ENCODE measurements around the gene PI4KB. TPM values are rescaled to one million over a fixed set of nuclear protein-coding genes. Genes with fewer than 3 reads are reported as not detected.

The PI4KB gene
- total and polyA plus RNA-seq, 2 of the 13 experiments (the other 11 are each of a cell fraction or from before 2014, with no cell fraction given), result 19.5 to 29.3 TPM

- peak; percentile 78 for TF ChIP-seq RBFOX2 (IDR thresholded peaks at IDR 0.05; ENCODE audit: low read depth, low read length)
- TF ChIP-seq GATAD1 (CRISPR knock-in tag; IDR thresholded peaks at IDR 0.05), result peak; percentile 94
- TF ChIP-seq ZFP82 (CRISPR knock-in tag; IDR thresholded peaks at IDR 0.05; ENCODE audit: borderline replicate concordance), result peak; percentile 61; the same call in 1 of the 2 replicates
- no peak for TF ChIP-seq ONECUT2 (CRISPR knock-in tag; IDR thresholded peaks at IDR 0.05)
- TF ChIP-seq, protein P1, sequence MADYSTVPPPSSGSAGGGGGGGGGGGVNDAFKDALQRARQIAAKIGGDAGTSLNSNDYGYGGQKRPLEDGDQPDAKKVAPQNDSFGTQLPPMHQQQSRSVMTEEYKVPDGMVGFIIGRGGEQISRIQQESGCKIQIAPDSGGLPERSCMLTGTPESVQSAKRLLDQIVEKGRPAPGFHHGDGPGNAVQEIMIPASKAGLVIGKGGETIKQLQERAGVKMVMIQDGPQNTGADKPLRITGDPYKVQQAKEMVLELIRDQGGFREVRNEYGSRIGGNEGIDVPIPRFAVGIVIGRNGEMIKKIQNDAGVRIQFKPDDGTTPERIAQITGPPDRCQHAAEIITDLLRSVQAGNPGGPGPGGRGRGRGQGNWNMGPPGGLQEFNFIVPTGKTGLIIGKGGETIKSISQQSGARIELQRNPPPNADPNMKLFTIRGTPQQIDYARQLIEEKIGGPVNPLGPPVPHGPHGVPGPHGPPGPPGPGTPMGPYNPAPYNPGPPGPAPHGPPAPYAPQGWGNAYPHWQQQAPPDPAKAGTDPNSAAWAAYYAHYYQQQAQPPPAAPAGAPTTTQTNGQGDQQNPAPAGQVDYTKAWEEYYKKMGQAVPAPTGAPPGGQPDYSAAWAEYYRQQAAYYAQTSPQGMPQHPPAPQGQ (CRISPR knock-in tag; IDR thresholded peaks at IDR 0.05; ENCODE audit: borderline replicate concordance), result 0 out of 2 replicates have a peak, but pooled peaks have one; percentile 33
- TF ChIP-seq, protein P2, sequence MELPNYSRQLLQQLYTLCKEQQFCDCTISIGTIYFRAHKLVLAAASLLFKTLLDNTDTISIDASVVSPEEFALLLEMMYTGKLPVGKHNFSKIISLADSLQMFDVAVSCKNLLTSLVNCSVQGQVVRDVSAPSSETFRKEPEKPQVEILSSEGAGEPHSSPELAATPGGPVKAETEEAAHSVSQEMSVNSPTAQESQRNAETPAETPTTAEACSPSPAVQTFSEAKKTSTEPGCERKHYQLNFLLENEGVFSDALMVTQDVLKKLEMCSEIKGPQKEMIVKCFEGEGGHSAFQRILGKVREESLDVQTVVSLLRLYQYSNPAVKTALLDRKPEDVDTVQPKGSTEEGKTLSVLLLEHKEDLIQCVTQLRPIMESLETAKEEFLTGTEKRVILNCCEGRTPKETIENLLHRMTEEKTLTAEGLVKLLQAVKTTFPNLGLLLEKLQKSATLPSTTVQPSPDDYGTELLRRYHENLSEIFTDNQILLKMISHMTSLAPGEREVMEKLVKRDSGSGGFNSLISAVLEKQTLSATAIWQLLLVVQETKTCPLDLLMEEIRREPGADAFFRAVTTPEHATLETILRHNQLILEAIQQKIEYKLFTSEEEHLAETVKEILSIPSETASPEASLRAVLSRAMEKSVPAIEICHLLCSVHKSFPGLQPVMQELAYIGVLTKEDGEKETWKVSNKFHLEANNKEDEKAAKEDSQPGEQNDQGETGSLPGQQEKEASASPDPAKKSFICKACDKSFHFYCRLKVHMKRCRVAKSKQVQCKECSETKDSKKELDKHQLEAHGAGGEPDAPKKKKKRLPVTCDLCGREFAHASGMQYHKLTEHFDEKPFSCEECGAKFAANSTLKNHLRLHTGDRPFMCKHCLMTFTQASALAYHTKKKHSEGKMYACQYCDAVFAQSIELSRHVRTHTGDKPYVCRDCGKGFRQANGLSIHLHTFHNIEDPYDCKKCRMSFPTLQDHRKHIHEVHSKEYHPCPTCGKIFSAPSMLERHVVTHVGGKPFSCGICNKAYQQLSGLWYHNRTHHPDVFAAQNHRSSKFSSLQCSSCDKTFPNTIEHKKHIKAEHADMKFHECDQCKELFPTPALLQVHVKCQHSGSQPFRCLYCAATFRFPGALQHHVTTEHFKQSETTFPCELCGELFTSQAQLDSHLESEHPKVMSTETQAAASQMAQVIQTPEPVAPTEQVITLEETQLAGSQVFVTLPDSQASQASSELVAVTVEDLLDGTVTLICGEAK (IDR thresholded peaks at IDR 0.05), result no peak
- TF ChIP-seq, protein P2 (CRISPR knock-in tag; IDR thresholded peaks at IDR 0.05), result peak; percentile 28; the same call in 1 of the 2 replicates
- peak; percentile 31 for TF ChIP-seq HNRNPK (IDR thresholded peaks at IDR 0.05; ENCODE audit: low read depth, low read length, poor library complexity, severe bottlenecking)
- peak; percentile 84 for TF ChIP-seq SRSF1 (optimal IDR thresholded peaks at IDR 0.05; ENCODE audit: low read depth, low read length)
- TF ChIP-seq, protein P3, sequence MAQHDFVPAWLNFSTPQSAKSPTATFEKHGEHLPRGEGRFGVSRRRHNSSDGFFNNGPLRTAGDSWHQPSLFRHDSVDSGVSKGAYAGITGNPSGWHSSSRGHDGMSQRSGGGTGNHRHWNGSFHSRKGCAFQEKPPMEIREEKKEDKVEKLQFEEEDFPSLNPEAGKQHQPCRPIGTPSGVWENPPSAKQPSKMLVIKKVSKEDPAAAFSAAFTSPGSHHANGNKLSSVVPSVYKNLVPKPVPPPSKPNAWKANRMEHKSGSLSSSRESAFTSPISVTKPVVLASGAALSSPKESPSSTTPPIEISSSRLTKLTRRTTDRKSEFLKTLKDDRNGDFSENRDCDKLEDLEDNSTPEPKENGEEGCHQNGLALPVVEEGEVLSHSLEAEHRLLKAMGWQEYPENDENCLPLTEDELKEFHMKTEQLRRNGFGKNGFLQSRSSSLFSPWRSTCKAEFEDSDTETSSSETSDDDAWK (CRISPR knock-in tag; IDR thresholded peaks at IDR 0.05), result no peak
- peak; percentile 65; the same call in 1 of the 2 replicates for TF ChIP-seq ZBTB26 (CRISPR knock-in tag; IDR thresholded peaks at IDR 0.05; ENCODE audit: borderline replicate concordance)
- TF ChIP-seq ZKSCAN1 (IDR thresholded peaks at IDR 0.05; ENCODE audit: low read length), result no peak
- TF ChIP-seq CHD4 (IDR thresholded peaks at IDR 0.05; ENCODE audit: borderline replicate concordance, low read length), result peak; percentile 64; the same call in 1 of the 2 replicates
- TF ChIP-seq DMAP1 (CRISPR knock-in tag; IDR thresholded peaks at IDR 0.05), result peak; percentile 63
- TF ChIP-seq RFXANK (CRISPR knock-in tag; IDR thresholded peaks at IDR 0.05), result 0 out of 2 replicates have a peak, but pooled peaks have one; percentile 75
Measured at GRCh38 chr1:151254217-151255213, 72.7 kb downstream of the PI4KB start, which contains the start of gene PSMD4 (continued).

Measured in HepG2 (cell line).